Lower leg skin (tissue), 3 donors: ENCODE results near the gene TRPT1.

Experiments
- CTCF ChIP-seq, 3 donors: fragments of 450-650 bp; IDR thresholded peaks; one replicate each; pipeline ENCODE4 v1.5.1; 2016; ENCODE audit warnings: antibody characterized with exemption in 3 of 3, mild to moderate bottlenecking in 3 of 3, moderate library complexity in 2 of 3
- POLR2A ChIP-seq, 2 donors: fragments of 450-650 bp; IDR thresholded peaks; one replicate each; pipeline ENCODE4 v1.6.1; 2016 to 2017; ENCODE audit warnings: antibody characterized with exemption in 2 of 2, mild to moderate bottlenecking in 1 of 2, moderate library complexity in 1 of 2

DNA sequence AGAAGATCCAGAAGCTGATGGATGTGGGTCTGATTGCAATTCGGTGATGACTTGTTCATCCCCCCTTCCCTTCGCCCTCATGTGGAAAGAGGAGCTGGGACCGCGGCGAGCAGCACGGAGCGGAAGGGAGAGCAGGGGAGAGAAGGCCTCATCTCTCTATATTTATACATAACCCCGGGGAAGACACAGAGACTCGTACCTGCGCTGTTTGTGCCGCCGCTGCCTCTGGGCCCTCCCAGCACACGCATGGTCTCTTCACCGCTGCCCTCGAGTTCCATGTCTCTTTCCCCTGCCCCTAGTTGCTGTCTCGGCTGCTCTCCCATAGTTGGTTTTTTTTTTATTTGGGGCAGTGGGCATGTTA is 21.9 kb downstream of the TRPT1 start:
- TF ChIP-seq CTCF (IDR thresholded peaks at IDR 0.05): no peak
- TF ChIP-seq POLR2A (IDR thresholded peaks at IDR 0.05): no peak
